Fibroblast of mammary gland (primary cell): ENCODE data around the gene EXD3.
"Not testable (repeated sequence)": the region's sequence is repeated elsewhere in the genome, so short reads cannot be mapped to it uniquely, and the experiment has no call there.

Source experiments
- DNase-seq: peaks from one replicate; pipeline ENCODE4 v3.0.0-alpha.2; 2010; ENCODE audit warnings: low read depth
- H3K4me3 ChIP-seq: 2 replicates; pipeline ENCODE4 v1.5.1; 2011; ENCODE audit warnings: low read depth, mild to moderate bottlenecking, low read length, moderate library complexity; ENCODE audit not compliant: control insufficient read depth
- CTCF ChIP-seq: conservative IDR thresholded peaks from 2 replicates; pipeline ENCODE4 v1.5.1; 2011; ENCODE audit warnings: low read depth, low read length, inconsistent platforms; ENCODE audit not compliant: control insufficient read depth, insufficient read depth

The EXD3 gene

GRCh38 chr9:137383081-137383783 is 39.7 kb downstream of the EXD3 start:
- DNase-seq = no peak
- no peak for TF ChIP-seq CTCF
- H3K4me3 ChIP-seq = no peak overlapping the region

GRCh38 chr9:137382444-137383080 is 40.4 kb downstream of the EXD3 start:
- H3K4me3 ChIP-seq = no peak overlapping the region
- TF ChIP-seq CTCF = no peak
- DNase-seq = no peak

GRCh38 chr9:137381501-137382443 is 41.2 kb downstream of the EXD3 start:
- no peak overlapping the region for H3K4me3 ChIP-seq
- TF ChIP-seq CTCF = no peak
- DNase-seq = no peak

- no peak for TF ChIP-seq CTCF
- no peak overlapping the region for H3K4me3 ChIP-seq
- no peak for DNase-seq
Measured at GRCh38 chr9:137380606-137381005, 42.4 kb downstream of the EXD3 start.

- no peak for DNase-seq
- TF ChIP-seq CTCF = no peak
- H3K4me3 ChIP-seq = no peak overlapping the region
Measured at GRCh38 chr9:137380171-137380570, 42.8 kb downstream of the EXD3 start.

- TF ChIP-seq CTCF = no peak
Measured at GRCh38 chr9:137379761-137380161, 43.2 kb downstream of the EXD3 start.

GRCh38 chr9:137378688-137379410 is 44.1 kb downstream of the EXD3 start:
- not testable (repeated sequence) for H3K4me3 ChIP-seq, DNase-seq

More at GRCh38 chr9:137379761-137380161, 43.2 kb downstream of the EXD3 start:
- H3K4me3 ChIP-seq = no peak overlapping the region
- DNase-seq = no peak
